Activated T-cell treated with anti-CD3 and anti-CD28 coated beads, Interleukin-2, amount 50 U/mL, for 48 hours (primary cell): ENCODE measurements around the gene ZNF304.
"Not testable (repeated sequence)": the region's sequence is repeated elsewhere in the genome, so short reads cannot be mapped to it uniquely, and the experiment has no call there.

Experiments
- DNase-seq, 2 experiments: peaks; one replicate each; pipeline ENCODE4 v3.0.0-alpha.2; 2020

The ZNF304 gene

DNA sequence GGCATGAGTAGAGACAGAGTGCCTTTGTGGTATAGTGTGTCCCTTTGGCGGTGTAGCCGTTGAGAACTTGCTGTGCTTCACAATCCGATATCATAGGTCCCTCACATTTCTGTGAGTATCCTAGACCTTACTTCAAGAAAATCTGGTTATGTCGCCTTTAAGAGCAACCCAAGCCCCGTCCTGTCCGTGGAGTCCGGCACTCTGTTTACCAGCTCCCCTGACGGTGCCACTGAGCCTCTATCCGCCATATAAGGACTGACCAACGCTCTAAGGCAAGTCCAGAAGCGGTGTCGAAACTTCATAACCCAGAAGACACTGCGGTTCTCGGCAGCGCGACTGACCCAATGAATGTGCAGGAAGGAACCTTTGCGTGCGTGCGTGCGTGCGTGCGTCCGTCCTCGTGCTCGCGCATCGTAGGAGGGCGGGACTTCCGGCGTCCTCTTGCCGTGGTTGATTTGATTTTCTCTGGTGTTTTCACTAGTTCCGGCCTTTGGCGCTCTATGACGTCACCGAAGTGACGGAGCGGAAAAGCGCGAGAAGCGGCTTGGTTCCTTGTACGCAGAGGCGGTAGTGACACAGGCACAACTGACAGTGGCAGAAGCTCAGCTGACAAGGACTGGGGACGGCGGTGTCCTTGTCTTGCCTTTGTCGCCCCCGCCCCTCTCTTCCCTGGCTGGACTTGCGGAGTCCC is 12.1 kb downstream of the ZNF304 start, which contains the start of the genes TRAPPC2B and ZNF547:
Gene TRAPPC2B, plus strand, starts transcription at position 555 of the 691 bp plus-strand sequence. CDS start 1,283 bp downstream, outside the sequence.
Gene ZNF547, plus strand, starts transcription at position 555 of the 691 bp plus-strand sequence. CDS start 5,005 bp downstream, outside the sequence.
- peak; percentile 97 to 98 for DNase-seq

DNA sequence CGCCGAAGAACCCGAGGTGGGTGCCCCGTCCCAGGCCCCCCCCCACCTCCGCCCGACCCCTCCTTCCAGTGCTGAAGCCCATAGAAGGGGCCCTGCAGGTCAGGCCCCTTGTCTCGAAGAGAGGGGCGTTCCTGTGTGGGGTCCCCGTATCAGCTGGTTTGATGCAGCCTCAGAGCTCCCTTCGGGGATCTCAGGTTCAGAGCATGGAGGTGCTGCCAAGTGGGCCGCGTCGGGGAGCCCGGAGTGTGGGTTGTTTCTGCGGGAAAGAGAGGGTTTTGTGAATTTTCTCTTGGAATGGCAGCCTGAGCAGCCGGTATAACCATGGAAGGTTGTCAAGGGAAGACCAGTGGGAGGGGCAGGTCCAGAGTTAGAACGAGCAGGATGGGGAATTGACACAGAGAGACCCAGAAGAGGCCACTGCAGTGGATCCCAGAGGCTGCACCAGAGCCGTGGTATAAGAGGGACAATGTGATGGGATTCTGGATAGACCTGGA is 12.7 kb downstream of the ZNF304 start:
- no peak for DNase-seq

DNA sequence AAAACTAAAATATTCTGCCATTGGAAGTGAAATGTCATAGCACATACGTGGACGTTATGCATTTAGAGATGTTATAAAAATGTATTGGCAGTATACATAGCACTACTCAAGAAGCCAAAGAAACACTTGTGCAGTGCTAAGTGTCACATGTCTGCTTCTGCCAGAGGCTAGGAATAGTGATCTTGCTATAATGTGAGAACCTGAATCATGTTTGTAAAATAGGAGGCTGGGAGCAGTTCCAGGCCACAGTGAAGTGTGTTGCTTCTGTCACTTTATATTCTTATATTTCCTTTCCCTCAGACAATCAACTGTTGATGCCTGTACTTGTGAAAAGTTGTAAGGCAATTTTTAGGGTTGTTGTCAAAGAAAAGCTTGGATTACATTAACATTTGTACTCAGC is 15.7 kb downstream of the ZNF304 start:
- no peak for DNase-seq

DNA sequence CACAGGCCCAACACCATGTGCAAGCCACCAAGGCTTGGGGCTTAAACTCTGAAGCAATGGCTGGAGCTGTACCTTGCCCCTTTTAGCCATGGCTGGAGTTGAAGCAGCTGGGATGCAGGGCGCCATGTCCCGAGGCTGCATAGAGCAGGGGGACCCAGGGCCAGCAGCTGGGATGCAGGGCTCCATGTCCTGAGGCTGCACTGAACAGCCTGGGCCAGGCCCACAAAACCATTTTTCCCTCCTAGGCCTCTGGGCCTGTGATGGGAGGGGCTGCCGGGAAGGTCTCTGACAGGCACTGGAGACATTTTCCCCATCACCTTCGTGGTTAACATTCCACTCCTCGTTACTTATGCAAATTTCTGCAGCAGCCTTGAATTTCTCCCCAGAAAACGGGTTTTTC is 23.1 kb downstream of the ZNF304 start:
- DNase-seq, result no peak

DNA sequence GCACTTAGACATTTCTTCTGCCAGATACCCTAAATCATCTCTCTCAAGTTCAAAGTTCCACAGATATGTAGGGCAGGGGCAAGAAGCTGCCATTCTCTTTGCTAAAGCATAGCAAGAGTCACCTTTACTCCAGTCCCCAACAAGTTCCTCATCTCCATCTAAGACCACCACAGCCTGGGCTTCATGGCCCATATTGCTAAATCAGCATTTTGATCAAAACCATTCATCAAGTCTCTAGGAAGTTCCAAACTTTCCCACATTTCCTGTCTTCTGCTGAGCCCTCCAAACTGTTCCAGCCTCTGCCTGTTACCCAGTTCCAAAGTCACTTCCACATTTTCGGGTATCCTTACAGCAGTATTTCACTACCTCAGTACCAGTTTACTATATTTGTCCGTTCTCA is 23.6 kb downstream of the ZNF304 start:
- not testable (repeated sequence) for DNase-seq

DNA sequence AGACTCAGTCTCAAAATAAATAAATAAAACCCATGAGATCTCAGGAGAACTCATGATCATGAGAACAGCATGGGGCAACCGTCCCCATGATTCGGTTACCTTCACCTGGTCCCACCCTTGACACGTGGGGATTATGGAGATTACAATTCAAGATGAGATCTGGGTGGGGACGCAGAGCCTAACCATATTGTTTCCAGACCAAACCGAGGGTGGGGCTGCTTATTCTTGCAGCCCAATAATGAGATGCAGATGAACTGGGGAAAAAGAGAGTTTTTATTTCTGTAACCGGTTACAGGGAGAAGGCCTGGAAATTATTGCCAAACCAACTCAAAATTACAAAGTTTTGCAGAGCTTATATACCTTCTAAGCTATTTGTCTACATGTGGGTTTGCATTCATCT is 25.1 kb downstream of the ZNF304 start:
- DNase-seq, result no peak

DNA sequence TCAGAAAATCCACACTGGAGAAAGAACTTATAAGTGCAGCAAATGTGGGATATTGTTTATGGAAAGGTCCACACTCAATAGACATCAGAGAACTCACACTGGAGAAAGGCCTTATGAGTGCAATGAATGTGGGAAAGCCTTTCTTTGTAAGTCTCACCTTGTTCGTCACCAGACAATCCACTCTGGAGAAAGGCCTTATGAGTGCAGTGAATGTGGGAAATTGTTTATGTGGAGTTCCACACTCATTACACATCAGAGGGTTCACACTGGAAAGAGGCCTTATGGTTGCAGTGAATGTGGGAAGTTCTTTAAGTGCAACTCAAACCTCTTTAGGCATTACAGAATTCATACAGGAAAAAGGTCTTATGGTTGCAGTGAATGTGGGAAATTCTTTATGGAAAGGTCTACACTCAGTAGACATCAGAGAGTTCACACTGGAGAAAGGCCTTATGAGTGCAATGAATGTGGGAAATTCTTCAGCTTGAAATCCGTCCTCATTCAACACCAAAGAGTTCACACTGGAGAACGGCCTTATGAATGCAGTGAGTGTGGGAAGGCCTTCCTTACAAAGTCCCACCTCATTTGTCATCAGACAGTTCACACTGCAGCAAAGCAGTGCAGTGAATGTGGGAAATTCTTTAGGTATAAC is 26.6 kb downstream of the ZNF304 start:
- DNase-seq, result no peak

DNA sequence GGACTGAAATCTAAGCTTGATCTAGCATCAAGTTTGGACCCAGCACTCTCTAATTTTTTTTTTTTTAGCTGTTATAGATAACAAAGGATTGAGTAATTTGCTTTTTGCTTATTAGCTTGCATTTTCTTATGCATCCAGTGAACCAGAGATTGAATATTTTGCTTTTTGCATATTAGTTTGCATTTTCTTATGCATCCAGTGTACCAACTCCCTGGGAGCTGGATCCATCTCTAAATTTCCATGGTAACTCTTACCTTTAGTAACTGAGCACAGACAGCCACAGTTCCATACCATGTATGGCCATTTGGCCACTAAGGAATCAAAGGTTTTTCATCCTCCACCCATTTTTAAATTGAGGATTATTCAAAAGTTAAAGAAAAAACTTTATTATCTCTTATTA is 29.9 kb downstream of the ZNF304 start:
- no peak for DNase-seq

DNA sequence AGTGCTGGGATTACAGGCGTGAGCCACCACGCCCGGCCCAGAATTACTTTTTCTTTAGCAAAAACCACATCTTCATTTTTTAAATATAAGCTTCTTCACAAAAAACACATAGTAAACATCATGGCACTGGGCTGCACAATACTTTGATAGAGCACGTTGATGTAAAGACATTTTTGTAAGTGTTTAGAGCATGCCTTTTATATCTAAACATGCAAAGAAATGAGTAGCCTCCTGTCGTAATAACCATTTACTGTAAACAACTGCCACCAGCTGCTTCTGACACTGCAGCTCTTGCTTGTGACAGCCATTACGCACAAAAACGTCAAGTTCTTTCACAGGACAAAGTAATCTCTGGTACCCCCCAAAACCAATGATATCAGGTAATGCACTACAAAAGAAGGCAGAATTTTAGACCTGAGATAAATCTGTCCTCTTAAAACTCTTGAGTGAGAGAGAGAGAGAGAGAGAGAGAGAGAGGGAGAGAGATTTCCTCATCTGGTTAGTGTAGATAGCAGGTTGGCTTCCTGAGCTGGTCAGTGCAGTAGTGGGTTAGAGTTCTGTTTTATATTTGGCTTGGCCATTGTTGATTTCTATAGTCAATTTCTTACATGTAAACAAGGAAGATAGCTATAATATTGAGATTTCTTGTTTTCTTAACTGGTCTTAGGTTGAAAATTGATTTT is 31.9 kb downstream of the ZNF304 start:
- no peak for DNase-seq

DNA sequence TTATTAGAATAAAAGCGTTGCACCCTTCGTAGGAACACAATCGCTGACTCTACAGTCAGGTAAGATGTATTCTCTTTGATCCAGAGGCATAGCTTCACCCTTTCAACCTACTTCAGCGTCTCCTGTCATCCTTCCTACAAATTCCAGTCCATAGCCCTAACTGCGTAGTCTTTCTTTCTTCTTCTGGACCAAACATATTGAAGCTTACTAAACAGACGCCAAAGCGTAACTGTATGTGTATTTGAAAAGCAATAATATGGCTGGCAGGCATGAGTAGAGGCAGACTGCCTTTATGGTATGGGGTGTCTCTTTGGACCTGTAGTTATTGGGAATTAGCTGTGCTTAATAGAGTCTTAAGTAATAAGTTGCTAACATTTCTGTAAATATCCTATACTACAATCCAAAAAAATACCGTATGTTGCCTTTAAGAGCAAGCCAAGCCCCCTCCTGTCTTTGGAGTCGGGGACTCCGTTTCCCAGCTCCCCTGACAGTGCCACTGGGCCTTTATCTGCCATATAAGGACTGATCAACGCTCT is 38.2 kb downstream of the ZNF304 start:
- DNase-seq, result no peak

DNA sequence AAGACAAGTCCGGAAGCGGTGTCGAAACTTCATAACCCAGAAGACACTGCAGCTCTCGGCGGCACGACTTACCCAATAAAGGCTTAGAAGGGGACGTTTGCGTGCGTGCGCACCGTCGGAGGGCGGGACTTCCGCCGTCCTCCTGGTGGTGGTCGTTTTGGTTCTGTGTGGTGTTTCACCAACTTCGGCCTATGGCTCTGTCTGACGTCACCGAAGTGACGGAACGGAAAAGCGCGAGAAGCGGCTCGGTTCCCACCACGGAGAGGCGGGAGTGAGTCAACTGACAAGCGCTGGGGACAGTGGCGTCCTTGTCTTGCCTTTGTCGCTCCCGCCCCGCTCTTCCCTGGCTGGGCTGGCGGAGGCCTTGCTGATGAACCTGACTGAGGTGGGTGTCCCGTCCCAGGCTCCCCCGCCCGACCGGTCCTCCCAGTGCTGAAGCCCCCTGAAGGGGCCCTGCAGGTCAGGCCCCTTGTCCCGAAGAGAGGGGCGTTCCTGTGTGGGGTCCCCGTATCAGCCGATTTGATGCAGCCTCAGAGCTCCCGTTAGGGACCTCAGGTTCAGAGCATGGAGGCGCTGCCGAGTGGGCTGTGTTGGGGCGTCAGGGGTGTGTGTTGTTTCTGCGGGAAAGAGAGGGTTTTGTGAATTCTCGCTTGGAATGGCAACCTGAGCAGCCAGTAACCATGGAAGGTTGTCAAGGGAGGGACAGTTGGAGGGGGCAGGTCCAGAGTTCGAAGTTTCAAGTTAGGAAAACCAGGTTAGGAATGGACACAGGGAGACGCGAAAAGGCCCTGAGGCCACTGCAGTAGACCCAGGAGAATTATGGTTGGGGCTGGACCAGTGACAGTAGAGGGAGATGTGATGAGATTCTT is 38.9 kb downstream of the ZNF304 start, which contains the start of gene ZNF548:
Gene ZNF548, plus strand, starts transcription at position 125 of the 869 bp plus-strand sequence. Its CDS starts 246 bp downstream, at position 371.
- DNase-seq, result peak; percentile 97 to 98

DNA sequence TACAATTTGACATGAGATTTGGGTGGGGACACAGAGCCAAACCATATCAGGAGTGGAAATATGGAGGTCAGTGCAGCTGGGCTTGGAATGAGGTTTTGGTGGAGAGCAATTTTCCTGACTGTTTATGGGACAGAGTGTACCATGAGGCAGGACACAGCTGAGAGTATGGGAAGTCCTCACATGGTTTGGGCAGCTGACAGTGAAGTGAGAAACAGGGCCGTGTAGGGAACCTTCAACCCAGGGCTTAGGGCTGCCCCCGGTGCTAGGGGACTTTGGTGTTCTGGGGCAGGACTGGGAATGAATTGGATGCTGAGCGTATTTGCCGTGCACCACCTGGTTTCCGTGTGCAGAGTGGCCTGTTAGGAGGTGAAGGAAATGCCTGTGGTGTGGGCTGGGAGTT is 44.6 kb downstream of the ZNF304 start:
- DNase-seq, result no peak

DNA sequence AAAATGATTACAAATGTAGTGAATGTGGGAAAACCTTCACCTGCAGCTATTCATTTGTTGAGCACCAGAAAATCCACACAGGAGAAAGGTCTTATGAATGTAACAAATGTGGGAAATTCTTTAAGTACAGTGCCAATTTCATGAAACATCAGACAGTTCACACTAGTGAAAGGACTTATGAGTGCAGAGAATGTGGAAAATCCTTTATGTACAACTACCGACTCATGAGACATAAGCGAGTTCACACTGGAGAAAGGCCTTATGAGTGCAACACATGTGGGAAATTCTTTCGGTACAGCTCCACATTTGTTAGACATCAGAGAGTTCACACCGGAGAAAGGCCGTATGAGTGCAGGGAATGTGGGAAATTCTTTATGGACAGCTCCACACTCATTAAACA is 47.8 kb downstream of the ZNF304 start:
- DNase-seq, result no peak

DNA sequence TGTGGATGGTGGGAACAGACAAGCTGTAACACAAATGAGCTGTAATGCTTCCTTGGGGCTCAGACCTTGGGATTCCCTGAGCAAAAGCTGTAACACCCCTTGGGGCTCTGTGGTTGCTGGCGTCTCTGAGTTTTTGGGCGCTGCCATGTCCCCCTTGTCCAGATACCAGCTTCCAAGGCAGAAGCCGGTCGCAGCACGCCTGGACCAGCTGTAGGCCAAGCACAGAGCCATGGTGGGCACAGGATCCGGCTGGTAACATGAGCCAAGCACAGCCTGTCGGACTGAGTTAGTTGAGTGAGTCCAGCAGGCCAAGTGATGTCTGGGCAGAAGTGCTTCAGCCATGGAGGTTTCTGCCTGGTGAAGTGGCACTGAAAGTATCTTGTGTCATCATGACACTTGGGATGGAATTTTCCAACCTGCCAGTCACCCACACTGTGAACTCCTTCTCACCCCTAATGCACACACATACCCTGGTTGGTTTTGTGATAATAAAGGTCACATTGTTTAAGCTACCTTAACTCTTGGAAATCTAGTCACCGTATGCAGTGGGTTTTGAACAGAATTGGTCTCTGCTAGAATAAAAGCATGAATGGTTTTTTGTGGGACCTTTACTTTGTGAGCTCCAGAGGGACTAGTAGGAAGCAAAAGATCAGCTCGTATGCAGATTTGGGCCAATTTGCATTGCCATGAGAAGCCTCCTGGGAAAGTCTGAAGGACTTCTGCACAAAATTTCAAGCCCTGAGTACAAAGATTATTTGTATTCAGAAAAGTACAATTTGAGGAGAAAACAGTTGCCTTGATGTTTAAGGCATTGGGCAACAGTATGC is 52.9 kb downstream of the ZNF304 start:
- DNase-seq, result no peak

DNA sequence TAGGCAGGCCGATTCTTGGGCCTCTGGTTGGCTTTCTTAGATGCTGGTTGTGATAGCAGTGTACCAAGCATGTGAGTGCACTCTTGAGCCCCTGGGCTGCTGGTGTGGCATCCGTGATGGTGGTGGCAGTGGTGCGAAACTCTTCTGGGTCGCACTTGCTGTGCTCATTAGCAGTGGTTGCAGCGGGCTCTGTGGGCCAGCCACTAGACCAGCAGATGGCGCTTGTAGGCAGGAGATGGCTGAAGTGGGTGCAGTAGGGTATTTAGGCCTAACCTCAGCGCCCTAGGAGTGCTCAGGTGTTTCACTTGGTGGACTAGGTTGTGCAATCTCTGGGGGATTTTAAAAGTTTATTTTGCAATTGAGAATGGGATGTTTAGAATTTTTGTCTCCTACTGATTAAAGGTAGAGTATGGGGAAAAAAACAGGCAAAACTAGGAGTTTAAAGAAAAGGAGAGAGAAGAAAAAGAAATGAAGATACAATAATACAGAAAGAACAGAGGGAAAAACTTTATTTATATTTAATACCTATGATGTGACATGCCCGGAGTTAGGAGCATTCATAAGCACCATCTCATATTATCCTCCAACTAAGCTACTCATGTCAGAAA is 55.5 kb downstream of the ZNF304 start:
- peak; percentile 78 to 81 for DNase-seq
